HG03378 (cell line): ENCODE measurements around the gene TEN1.

Experiments used
- ATAC-seq: cut with Tn5 transposase; IDR thresholded peaks from one replicate; pipeline ENCODE4 v1.9.1; 2021; ENCODE audit warnings: mild to moderate bottlenecking, moderate library complexity; ENCODE audit not compliant: unreplicated experiment

The TEN1 gene

DNA sequence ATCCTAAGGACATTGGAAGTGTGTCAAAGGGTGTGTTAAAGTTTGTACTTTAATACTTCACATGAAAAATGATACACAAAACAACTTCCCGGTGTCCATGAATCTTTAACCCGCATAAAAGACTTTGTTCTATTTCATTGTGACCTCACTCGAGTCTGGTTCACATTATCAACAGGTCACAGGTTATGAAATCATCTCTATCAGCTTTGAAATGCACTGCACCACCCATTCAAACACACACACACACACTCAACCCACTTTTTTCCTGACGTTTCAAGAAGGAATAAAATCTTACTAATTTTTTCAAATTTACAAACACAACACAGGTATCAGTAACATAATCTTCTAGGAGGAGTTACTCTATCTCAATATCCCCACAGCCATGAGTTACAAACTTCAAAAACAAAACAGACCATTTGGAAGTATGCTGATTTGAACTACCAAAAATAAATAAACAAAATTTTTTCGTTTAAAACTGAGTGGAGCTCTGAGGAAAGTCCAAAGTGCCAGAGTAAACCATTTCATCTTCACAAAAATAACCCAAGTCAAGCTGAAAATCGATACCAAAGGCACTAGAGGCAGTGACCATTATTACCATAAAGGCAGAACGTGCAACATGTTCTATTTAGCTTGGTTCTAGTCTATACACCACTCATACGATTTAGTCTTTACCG, 2.7 kb upstream of the TEN1 start:
- ATAC-seq, result no peak

DNA sequence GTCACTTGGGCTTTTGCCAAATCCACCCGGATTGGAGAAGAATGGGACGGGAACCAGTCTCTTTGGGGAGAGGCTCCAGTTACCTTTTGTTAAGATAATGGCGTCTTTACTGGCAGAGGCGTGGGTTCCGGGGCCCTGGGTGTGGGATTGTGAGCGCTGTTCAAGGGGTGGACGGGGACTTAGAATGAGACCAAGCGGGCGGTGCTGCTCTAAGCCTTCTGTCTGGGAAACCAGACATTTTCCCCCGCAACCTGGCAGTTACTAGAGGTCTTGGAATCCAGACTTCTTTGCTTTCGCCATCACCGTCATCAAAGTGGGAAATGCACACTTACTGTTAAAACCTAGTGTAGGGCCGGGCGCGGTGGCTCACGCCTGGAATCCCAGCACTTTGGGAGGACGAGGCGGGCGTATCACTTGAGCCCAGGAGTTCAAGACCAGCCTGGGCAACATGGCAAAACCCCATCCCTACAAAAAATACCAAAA, 706 bp downstream of the TEN1 start:
- ATAC-seq, result no peak

- no peak for ATAC-seq
Observed at GRCh38 chr17:75980188-75981018, 1.4 kb downstream of the TEN1 start.

GRCh38 chr17:75981019-75981615, 2.1 kb downstream of the TEN1 start:
- ATAC-seq, result no peak

- no peak for ATAC-seq
Observed at GRCh38 chr17:75983501-75984181, 4.6 kb downstream of the TEN1 start.

GRCh38 chr17:75985986-75986385, 6.9 kb downstream of the TEN1 start:
- no peak for ATAC-seq

GRCh38 chr17:75987041-75987440, 8.0 kb downstream of the TEN1 start:
- ATAC-seq, result no peak

DNA sequence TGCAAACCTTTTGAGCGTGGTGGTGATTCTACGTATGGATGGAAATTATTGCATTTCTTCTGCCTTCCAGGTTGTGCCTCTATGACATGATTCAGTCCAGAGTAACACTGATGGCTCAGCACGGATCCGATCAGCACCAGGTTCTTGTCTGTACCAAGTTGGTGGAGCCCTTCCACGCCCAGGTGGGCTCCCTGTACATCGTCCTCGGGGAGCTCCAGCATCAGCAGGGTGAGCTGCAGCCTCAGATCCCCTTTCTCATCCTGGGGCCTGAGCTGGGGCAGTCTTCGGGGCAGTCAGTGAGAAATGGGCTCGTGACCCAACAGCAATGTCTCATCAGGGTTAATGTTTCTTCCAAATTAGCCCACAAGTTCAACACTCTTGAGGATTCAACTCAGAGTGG, 12.4 kb downstream of the TEN1 start:
- no peak for ATAC-seq

- no peak for ATAC-seq
Observed at GRCh38 chr17:75994802-75995370, 15.8 kb downstream of the TEN1 start.

DNA sequence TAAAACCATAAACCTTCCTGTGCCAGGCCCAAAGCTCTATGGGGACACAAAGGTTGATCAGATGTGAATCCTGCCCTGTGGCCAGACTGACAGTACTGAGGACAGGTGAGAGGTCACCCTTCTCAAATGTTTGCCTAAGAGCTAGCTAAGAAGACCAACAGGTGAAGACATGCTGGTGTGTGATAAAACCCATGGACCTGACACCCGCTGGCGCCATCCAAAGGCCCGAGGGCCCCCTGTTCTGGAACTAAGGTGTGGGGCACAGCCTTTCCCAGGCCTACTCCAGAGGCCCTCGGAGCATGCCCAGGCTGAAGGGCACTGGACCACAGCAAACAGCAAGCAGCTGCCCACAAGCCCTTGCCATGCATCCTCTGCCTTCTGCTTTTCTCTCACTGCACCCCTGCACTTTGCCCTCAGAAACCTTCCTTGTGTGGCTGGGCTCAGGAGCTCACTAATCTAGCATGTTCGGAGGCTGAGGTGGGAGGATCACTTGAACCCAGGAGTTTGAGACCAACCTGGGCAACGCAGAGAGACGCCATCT, 16.4 kb downstream of the TEN1 start:
- ATAC-seq, result no peak

DNA sequence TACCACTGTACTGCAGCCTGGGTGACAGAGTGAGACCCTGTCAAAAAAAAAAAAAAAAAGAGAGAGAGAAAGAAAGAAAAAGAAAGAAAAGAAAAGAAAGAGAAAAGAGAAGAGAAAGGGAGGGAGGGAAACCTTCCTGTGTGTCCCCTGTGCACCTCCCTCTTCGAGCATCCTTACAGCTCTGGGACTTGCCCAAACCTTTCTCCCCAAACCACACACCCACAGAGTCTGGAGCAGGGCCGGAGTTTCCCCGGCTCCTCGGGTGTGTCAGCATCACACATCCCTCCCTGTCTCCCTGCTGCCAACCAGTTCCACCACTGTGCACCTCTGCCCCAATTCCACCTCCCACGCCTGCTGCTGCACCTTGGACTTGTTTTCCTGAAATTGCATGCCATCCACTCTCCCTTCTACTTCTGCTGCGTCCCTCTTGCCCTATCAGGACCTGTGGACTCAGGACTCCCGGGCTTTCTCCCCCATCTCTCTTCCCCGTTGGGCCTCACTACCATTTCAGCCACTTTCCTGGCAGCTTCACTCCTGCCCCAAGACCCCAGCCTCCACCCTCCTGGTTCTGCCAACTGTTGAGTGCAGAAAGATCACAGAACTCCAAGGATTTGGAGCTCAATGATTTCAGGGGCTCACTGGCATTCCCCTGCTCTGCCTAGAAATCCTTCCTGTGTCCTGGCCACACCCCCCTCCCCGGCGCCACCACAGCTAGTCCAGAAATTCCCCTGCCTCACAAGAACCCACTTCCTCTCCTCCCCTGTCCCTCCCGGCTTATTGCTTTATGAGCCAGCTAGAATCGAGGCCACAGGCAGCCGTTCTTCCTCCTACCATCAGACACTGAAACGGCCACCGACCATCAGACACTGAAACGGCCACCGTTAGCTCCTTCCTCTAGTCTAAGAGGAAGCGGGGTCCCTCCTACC, 17.9 kb downstream of the TEN1 start:
- no peak for ATAC-seq

- no peak for ATAC-seq
Observed at GRCh38 chr17:75998327-75998795, 19.3 kb downstream of the TEN1 start.

DNA sequence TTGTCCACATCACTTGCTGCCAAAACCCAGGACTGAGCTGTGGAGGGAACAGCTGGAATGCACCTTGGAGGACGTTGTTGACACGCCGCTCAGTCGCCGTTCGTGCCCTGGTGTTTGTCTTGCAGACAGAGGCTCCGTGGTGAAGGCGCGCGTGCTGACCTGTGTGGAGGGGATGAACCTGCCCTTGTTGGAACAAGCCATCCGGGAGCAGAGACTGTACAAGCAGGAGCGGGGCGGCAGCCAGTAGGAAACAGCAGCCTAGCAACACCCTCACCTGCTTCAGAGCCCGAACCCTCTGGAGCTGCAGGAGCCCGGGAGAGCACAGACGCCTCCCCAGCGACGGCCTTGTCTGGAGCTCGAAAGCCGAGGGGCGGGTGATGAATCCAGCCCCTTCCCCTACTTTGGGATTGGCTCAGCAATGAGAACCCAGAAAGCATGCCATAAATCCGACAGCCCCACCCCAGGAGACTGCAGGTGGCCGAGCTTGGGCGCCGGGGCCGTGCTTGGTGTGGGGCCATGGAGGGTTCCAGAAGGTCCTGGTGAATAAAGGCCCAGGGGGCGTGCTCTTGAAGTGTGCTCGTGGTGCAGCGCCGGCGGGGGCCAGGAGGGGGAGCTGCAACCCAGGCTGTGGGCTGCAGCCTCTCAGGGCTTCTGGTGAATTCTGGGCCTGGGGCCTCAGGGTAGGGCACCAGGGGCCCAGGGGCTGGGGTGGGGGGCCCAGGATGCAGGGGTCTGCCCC, 21.1 kb downstream of the TEN1 start:
- no peak for ATAC-seq

DNA sequence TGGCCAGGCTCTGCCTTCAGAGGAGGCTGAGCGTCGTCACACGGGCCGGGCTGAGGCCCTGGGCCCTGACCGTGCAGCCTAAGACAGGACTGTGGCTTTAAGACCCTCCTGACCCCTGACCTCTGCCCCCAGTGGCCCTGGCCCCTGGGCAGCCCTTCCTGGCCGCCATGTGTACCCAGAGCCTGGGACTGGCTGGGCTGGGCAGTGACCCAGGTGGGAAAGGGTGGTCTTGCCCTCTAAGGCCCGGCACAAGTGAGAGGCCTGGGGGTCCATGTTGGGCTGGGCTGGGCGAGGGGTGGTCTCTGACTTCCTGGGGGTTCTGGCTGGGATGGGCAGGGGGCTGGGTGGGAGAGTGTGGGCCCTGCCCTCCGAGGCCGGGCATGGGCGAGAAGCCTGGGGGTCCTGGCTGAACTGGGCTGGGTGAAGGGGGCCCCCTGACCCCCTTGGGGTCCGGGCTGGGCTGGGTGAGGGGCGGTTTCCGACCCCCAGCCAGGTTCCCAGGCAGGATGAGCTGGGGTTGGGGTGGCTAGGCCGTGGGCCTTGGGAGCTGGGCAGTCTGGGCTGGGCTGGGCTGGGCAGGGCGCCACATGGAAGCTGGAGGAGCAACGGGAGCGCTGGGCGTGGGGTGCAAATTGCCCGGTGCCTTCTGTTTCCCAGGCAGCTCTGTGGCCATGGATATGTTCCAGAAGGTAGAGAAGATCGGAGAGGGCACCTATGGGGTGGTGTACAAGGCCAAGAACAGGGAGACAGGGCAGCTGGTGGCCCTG, 21.9 kb downstream of the TEN1 start, which contains the start of gene CDK3:
Gene CDK3 (plus strand): TSS at position 101 of the 767 bp plus-strand sequence. CDS start 571 bp downstream, at position 672.
- ATAC-seq, result no peak

DNA sequence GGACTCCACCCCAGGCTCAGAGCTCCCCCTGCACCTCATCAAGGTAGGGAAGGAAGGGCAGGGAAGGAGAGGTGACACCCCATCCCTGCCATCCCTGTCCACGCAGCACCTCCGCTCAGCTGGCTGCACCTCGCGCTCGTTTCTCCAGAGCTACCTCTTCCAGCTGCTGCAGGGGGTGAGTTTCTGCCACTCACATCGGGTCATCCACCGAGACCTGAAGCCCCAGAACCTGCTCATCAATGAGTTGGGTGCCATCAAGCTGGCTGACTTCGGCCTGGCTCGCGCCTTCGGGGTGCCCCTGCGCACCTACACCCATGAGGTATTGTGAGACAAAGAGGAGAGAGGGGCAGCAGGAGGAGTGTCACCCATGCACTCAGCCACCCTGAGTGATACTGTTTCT, 23.1 kb downstream of the TEN1 start:
- ATAC-seq, result no peak

DNA sequence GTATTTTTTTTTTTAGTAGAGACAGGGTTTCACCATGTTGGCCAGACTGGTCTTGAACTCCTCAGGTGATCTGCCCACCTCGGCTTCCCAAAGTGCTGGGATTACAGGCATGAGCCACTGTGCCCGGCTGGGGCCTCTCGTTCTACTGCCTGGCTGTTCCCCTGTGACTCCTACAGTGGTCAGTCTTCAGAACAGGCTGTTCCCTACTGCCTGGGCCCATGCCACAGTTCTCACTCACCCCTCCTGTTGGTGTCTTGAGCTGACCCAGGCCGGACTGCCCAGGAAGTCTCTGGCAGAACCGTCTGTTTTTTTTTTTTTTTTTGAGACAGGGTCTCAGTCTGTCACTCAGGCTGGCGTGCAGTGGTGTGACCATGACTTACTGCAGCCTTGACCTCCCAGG, 24.9 kb downstream of the TEN1 start:
- no peak for ATAC-seq

GRCh38 chr17:76004750-76005262, 25.8 kb downstream of the TEN1 start:
- ATAC-seq, result no peak
